CD8-positive, alpha-beta memory T cell (primary cell): ENCODE data around the gene RNF167. TPM values are rescaled to one million over a fixed set of nuclear protein-coding genes. Genes with fewer than 3 reads are reported as not detected.
A peak's percentile ranks its signal among the peaks of the same experiment; 100 is the strongest.

Source experiments
- CTCF ChIA-PET: fragments of 350-600 bp; sonication (Branson Sonifier 250); formaldehyde crosslinking; loops from one replicate; lab custom pipeline; 2021; ENCODE audit warnings: antibody characterized with exemption; lab: Charles Lee
- POLR2A ChIA-PET: fragments of 350-600 bp; sonication (Branson Sonifier 250); formaldehyde crosslinking; loops from one replicate; lab custom pipeline; 2021; ENCODE audit warnings: antibody characterized with exemption; lab: Charles Lee
- DNase-seq, 5 donors: peaks; one replicate each; pipeline versions ENCODE4 v3.0.0 to v3.0.0-alpha.2; 2020 to 2022; ENCODE audit warnings: mixed read lengths in 1 of 5
- H3K27ac ChIP-seq: one replicate; pipeline ENCODE4 v1.7.0; 2013; ENCODE audit warnings: low read depth, mild to moderate bottlenecking, low read length, moderate library complexity
- H3K27me3 ChIP-seq: 2 replicates; pipeline ENCODE4 v1.7.0; 2013; ENCODE audit warnings: low read length, mild to moderate bottlenecking; ENCODE audit not compliant: insufficient read depth, poor library complexity, severe bottlenecking
- H3K36me3 ChIP-seq: 2 replicates; pipeline ENCODE4 v1.7.0; 2013; ENCODE audit warnings: mild to moderate bottlenecking, low read length, moderate library complexity; ENCODE audit not compliant: insufficient read depth
- H3K4me1 ChIP-seq: 2 replicates; pipeline ENCODE4 v1.7.0; 2013; ENCODE audit warnings: mild to moderate bottlenecking, low read length, moderate library complexity; ENCODE audit not compliant: insufficient read depth
- H3K4me3 ChIP-seq: 2 replicates; pipeline ENCODE4 v1.7.0; 2013; ENCODE audit warnings: mild to moderate bottlenecking, low read length
- H3K9me3 ChIP-seq: 2 replicates; pipeline ENCODE4 v1.7.0; 2013; ENCODE audit warnings: mild to moderate bottlenecking, low read length
- H3K27ac Mint-ChIP-seq, 8 donors: one replicate each; pipeline ENCODE4 v1.8.0; 2020 to 2021; ENCODE audit warnings: mixed read lengths in 8 of 8, mild to moderate bottlenecking in 6 of 8, inconsistent platforms in 3 of 8, moderate library complexity in 3 of 8
- H3K27me3 Mint-ChIP-seq, 2 donors: one replicate each; pipeline ENCODE4 v1.8.0; 2020 to 2021; ENCODE audit warnings: mixed read lengths in 2 of 2, mild to moderate bottlenecking in 1 of 2, moderate library complexity in 1 of 2
- H3K36me3 Mint-ChIP-seq, 3 donors: one replicate each; pipeline ENCODE4 v1.8.0; 2020 to 2021; ENCODE audit warnings: mixed read lengths in 3 of 3, inconsistent platforms in 1 of 3, mild to moderate bottlenecking in 1 of 3
- H3K4me1 Mint-ChIP-seq, 3 donors: one replicate each; pipeline ENCODE4 v1.8.0; 2020 to 2021; ENCODE audit warnings: mixed read lengths in 3 of 3, inconsistent platforms in 1 of 3, mild to moderate bottlenecking in 1 of 3
- H3K4me3 Mint-ChIP-seq, 7 donors: one replicate each; pipeline ENCODE4 v1.8.0; 2020 to 2021; ENCODE audit warnings: mixed read lengths in 7 of 7, mild to moderate bottlenecking in 6 of 7, moderate library complexity in 4 of 7, inconsistent platforms in 2 of 7
- H3K9me3 Mint-ChIP-seq, 5 donors: one replicate each; pipeline ENCODE4 v1.8.0; 2020 to 2022; ENCODE audit warnings: mixed read lengths in 5 of 5, mild to moderate bottlenecking in 3 of 5, moderate library complexity in 2 of 5, inconsistent platforms in 1 of 5
- polyA plus RNA-seq: library from polyadenylated mRNA; unstranded; fragments of 300-500 nt; fragmentation: Illumina TruSeq; gene quantifications from one replicate; pipeline ENCODE4 v1.2.3, GENCODE V29; 2021
- total RNA-seq, 2 experiments: library from RNA; stranded (reverse); gene quantifications; one replicate each; pipeline ENCODE4 v1.2.3, GENCODE V29; 2021

RNF167 gene
- total and polyA plus RNA-seq, 3 experiments from 2014 or later: 69.0 to 192 (median 187) TPM

GRCh38 chr17:4986403-4986802 lies 46.3 kb downstream of the RNF167 start:
- peak overlapping the region; percentile 94 for H3K4me3 ChIP-seq
- peaks cover 31 to 46% (median 42%) of the 10 kb centered on the region in 3 donors for H3K4me1 Mint-ChIP-seq

GRCh38 chr17:4986951-4987766 lies 47.1 kb downstream of the RNF167 start, which contains the start of gene CAMTA2:
Gene CAMTA2 (minus strand): TSS chr17:4987675. CDS start chr17:4986222, 1,453 bp downstream.
- peak; percentile 80 to 92 (median 87) for DNase-seq
- POLR2A ChIA-PET: interaction anchor here (0.5 to 2.6 kb wide), 10 partner anchors 11 to 68 kb away, joined by 3 to 20 read pairs (median 3); partner anchors contain the start of genes INCA1, KIF1C, PFN1 and RNF167

More at GRCh38 chr17:4986403-4986802, 46.3 kb downstream of the RNF167 start:
- Mint-ChIP-seq H3K27me3 (peaks cover 0 to 1% of the 10 kb centered on the region in 2 donors), H3K27ac (peak overlapping the region; percentile 87 to 98 (median 91)), H3K9me3 (no peaks in the 10 kb centered on the region), H3K4me3 (peak overlapping the region; percentile 91 to 96 (median 93)), H3K36me3 (peaks cover 0 to 40% (median 4%) of the 10 kb centered on the region in 3 donors)
- no peaks in the 10 kb centered on the region for H3K27me3 ChIP-seq
- H3K4me1 ChIP-seq: peaks cover 33% of the 10 kb centered on the region
- H3K9me3 ChIP-seq: no peaks in the 10 kb centered on the region
- ChIA-PET POLR2A (interaction anchor here (0.6 to 2.6 kb wide), 6 partner anchors 11 to 69 kb away, joined by 3 to 20 read pairs (median 3); partner anchors contain the start of genes INCA1, KIF1C, PFN1 and RNF167), CTCF (interaction anchor here (0.7 to 3.3 kb wide), 9 partner anchors 9 to 83 kb away, joined by 3 to 18 read pairs (median 6); partner anchors contain the start of genes CHRNE, RNF167, SLC25A11 and SPAG7)
- peak overlapping the region; percentile 88 for H3K27ac ChIP-seq
- H3K36me3 ChIP-seq: peaks cover under 1% of the 10 kb centered on the region
- peak in 1 of 5 donors; percentile 45 for DNase-seq

GRCh38 chr17:4987767-4988567 lies 47.9 kb downstream of the RNF167 start:
- Mint-ChIP-seq H3K4me3 (peak overlapping the region; percentile 91 to 96 (median 93)), H3K9me3 (no peaks in the 10 kb centered on the region), H3K36me3 (peaks cover 0 to 24% (median 8%) of the 10 kb centered on the region in 3 donors), H3K27ac (peak overlapping the region; percentile 87 to 98 (median 95)), H3K4me1 (peaks cover 29 to 46% (median 42%) of the 10 kb centered on the region in 3 donors), H3K27me3 (peaks cover 0 to 1% of the 10 kb centered on the region in 2 donors)
- Histone ChIP-seq H3K9me3 (no peaks in the 10 kb centered on the region), H3K36me3 (no peaks in the 10 kb centered on the region), H3K27ac (peak overlapping the region; percentile 88), H3K27me3 (no peaks in the 10 kb centered on the region), H3K4me3 (peak overlapping the region; percentile 94), H3K4me1 (peaks cover 33% of the 10 kb centered on the region)
- peak in 1 of 5 donors; percentile 10 for DNase-seq
- CTCF ChIA-PET: interaction anchor here (0.7 to 4.1 kb wide), 14 partner anchors 7 to 278 kb away, joined by 3 to 19 read pairs (median 4); partner anchors contain the start of genes RNF167, SLC25A11 and SPAG7
- POLR2A ChIA-PET: interaction anchor here (0.6 to 2.6 kb wide), 6 partner anchors 10 to 75 kb away, joined by 3 to 20 read pairs (median 5); partner anchors contain the start of genes INCA1, KIF1C, PFN1 and RNF167

More at GRCh38 chr17:4986951-4987766, 47.1 kb downstream of the RNF167 start, which contains the start of gene CAMTA2:
- Mint-ChIP-seq H3K4me3 (peak within 1 kb of the TSS; percentile 91 to 96 (median 93)), H3K36me3 (peaks cover 0 to 32% (median 8%) of the 10 kb centered on the region in 3 donors), H3K4me1 (peaks cover 31 to 46% (median 42%) of the 10 kb centered on the region in 3 donors), H3K27ac (peak within 1 kb of the TSS; percentile 87 to 98 (median 95)), H3K9me3 (no peaks in the 10 kb centered on the region), H3K27me3 (peaks cover 0 to 1% of the 10 kb centered on the region in 2 donors)
- H3K4me1 ChIP-seq: peaks cover 33% of the 10 kb centered on the region
- H3K36me3 ChIP-seq: no peaks in the 10 kb centered on the region
- H3K27me3 ChIP-seq: no peaks in the 10 kb centered on the region
- CTCF ChIA-PET: interaction anchor here (0.7 to 4.1 kb wide), 17 partner anchors 7 to 277 kb away, joined by 3 to 19 read pairs (median 3); partner anchors contain the start of genes CHRNE, RNF167, SLC25A11 and SPAG7
- H3K9me3 ChIP-seq: no peaks in the 10 kb centered on the region
- H3K4me3 ChIP-seq: peak within 1 kb of the TSS; percentile 94
- peak within 1 kb of the TSS; percentile 88 for H3K27ac ChIP-seq

- CTCF ChIA-PET: no interaction called here
- POLR2A ChIA-PET: interaction anchor here (0.6 kb wide), 1 partner anchor 1294 kb away, joined by 4 read pairs; no protein-coding TSS in a partner anchor
- no peak overlapping the region for H3K4me3 ChIP-seq
Observed at GRCh38 chr17:4994081-4994595, 54.1 kb downstream of the RNF167 start.

More at GRCh38 chr17:4994081-4994595, 54.1 kb downstream of the RNF167 start:
- H3K27me3 Mint-ChIP-seq: peaks cover 0 to under 1% of the 10 kb centered on the region in 2 donors
- H3K27ac Mint-ChIP-seq: no peak overlapping the region
- no peak for DNase-seq
- no peaks in the 10 kb centered on the region for H3K27me3 ChIP-seq
- no peaks in the 10 kb centered on the region for H3K9me3 Mint-ChIP-seq
- peak overlapping the region in 1 of 7 donors; percentile 84 for H3K4me3 Mint-ChIP-seq
- no peak overlapping the region for H3K27ac ChIP-seq
- peaks cover 28% of the 10 kb centered on the region for H3K4me1 ChIP-seq
- H3K36me3 Mint-ChIP-seq: peaks cover 0 to 4% (median 0%) of the 10 kb centered on the region in 3 donors
- H3K36me3 ChIP-seq: no peaks in the 10 kb centered on the region
- H3K9me3 ChIP-seq: no peaks in the 10 kb centered on the region
- H3K4me1 Mint-ChIP-seq: peaks cover 17 to 31% (median 17%) of the 10 kb centered on the region in 3 donors

Other genes with a start within 250 kb of the RNF167 start
- 10 to 100 TPM; 95.6 to 99.2 TPM for gene PELP1, start 236.1 kb upstream of the RNF167 start, total RNA-seq
- gene PELP1, start 236.1 kb upstream of the RNF167 start, polyA plus RNA-seq: 12.6 TPM
- gene ARRB2, start 229.6 kb upstream of the RNF167 start, total RNA-seq: 100 to 1,000 TPM; 170 to 172 TPM
- 69.4 TPM for gene ARRB2, start 229.6 kb upstream of the RNF167 start, polyA plus RNA-seq
- gene MED11, start 208.8 kb upstream of the RNF167 start, total RNA-seq: 10 to 100 TPM; 23.4 to 26.7 TPM
- gene MED11, start 208.8 kb upstream of the RNF167 start, polyA plus RNA-seq: 58.9 TPM
- gene ZMYND15, start 200.4 kb upstream of the RNF167 start, total RNA-seq: under 1 TPM in 1 of 2 experiments, not detected in 1; 0.09 TPM
- gene ZMYND15, start 200.4 kb upstream of the RNF167 start, polyA plus RNA-seq: not detected
- 1 to 10 TPM; 2.4 to 2.8 TPM for gene CXCL16, start 200.3 kb upstream of the RNF167 start, total RNA-seq
- 3.0 TPM for gene CXCL16, start 200.3 kb upstream of the RNF167 start, polyA plus RNA-seq
- not detected for gene TM4SF5, start 168.4 kb upstream of the RNF167 start, total RNA-seq
- gene TM4SF5, start 168.4 kb upstream of the RNF167 start, polyA plus RNA-seq: not detected
- not detected for gene VMO1, start 153.9 kb upstream of the RNF167 start, total RNA-seq
- not detected for gene VMO1, start 153.9 kb upstream of the RNF167 start, polyA plus RNA-seq
- not detected for gene GLTPD2, start 151.3 kb upstream of the RNF167 start, total RNA-seq
- not detected for gene GLTPD2, start 151.3 kb upstream of the RNF167 start, polyA plus RNA-seq
- gene PSMB6, start 144.1 kb upstream of the RNF167 start, total RNA-seq: 100 to 1,000 TPM; 198 to 207 TPM
- gene PSMB6, start 144.1 kb upstream of the RNF167 start, polyA plus RNA-seq: 259 TPM
- gene PLD2, start 133.1 kb upstream of the RNF167 start, total RNA-seq: 10 to 100 TPM; 10.1 to 12.0 TPM
- gene PLD2, start 133.1 kb upstream of the RNF167 start, polyA plus RNA-seq: 1.9 TPM
- gene MINK1, start 106.9 kb upstream of the RNF167 start, total RNA-seq: 10 to 100 TPM; 58.6 TPM
- 30.5 TPM for gene MINK1, start 106.9 kb upstream of the RNF167 start, polyA plus RNA-seq
- 1 to 10 TPM; 2.2 to 2.3 TPM for gene C17orf107, start 40.7 kb upstream of the RNF167 start, total RNA-seq
- gene C17orf107, start 40.7 kb upstream of the RNF167 start, polyA plus RNA-seq: 2.0 TPM
- under 1 TPM; 0.37 to 0.38 TPM for gene CHRNE, start 37.2 kb upstream of the RNF167 start, total RNA-seq
- 0.23 TPM for gene CHRNE, start 37.2 kb upstream of the RNF167 start, polyA plus RNA-seq
- not detected for gene GP1BA, start 8.0 kb upstream of the RNF167 start, total RNA-seq
- gene GP1BA, start 8.0 kb upstream of the RNF167 start, polyA plus RNA-seq: not detected
- 100 to 1,000 TPM in 1 of 2 experiments, 10 to 100 TPM in 1; 90.0 to 101 TPM for gene SLC25A11, start 222 bp upstream of the RNF167 start, total RNA-seq
- gene SLC25A11, start 222 bp upstream of the RNF167 start, polyA plus RNA-seq: 85.1 TPM
- 1,000 to 10,000 TPM; 1,826 to 1,841 TPM for gene PFN1, start 8.3 kb downstream of the RNF167 start, total RNA-seq
- gene PFN1, start 8.3 kb downstream of the RNF167 start, polyA plus RNA-seq: 2,601 TPM
- gene ENO3, start 10.9 kb downstream of the RNF167 start, total RNA-seq: 10 to 100 TPM; 27.1 to 29.4 TPM
- 1.3 TPM for gene ENO3, start 10.9 kb downstream of the RNF167 start, polyA plus RNA-seq
- gene SPAG7, start 27.5 kb downstream of the RNF167 start, total RNA-seq: 10 to 100 TPM; 63.4 to 64.2 TPM
- 112 TPM for gene SPAG7, start 27.5 kb downstream of the RNF167 start, polyA plus RNA-seq
- gene CAMTA2, start 47.4 kb downstream of the RNF167 start, total RNA-seq: 10 to 100 TPM; 85.6 to 90.6 TPM
- gene CAMTA2, start 47.4 kb downstream of the RNF167 start, polyA plus RNA-seq: 19.6 TPM
- under 1 TPM; 0.18 to 0.37 TPM for gene INCA1, start 57.3 kb downstream of the RNF167 start, total RNA-seq
- gene INCA1, start 57.3 kb downstream of the RNF167 start, polyA plus RNA-seq: 0.58 TPM
- gene KIF1C, start 57.7 kb downstream of the RNF167 start, total RNA-seq: 10 to 100 TPM; 73.4 to 77.3 TPM
- 8.0 TPM for gene KIF1C, start 57.7 kb downstream of the RNF167 start, polyA plus RNA-seq
- gene SLC52A1, start 95.2 kb downstream of the RNF167 start, total RNA-seq: under 1 TPM; 0.35 to 0.64 TPM
- 0.12 TPM for gene SLC52A1, start 95.2 kb downstream of the RNF167 start, polyA plus RNA-seq
- 1 to 10 TPM; 3.7 to 4.2 TPM for gene ZFP3, start 138.2 kb downstream of the RNF167 start, total RNA-seq
- 0.75 TPM for gene ZFP3, start 138.2 kb downstream of the RNF167 start, polyA plus RNA-seq
- gene ZNF232, start 171.6 kb downstream of the RNF167 start, total RNA-seq: 10 to 100 TPM; 21.8 to 22.9 TPM
- 5.7 TPM for gene ZNF232, start 171.6 kb downstream of the RNF167 start, polyA plus RNA-seq
- gene USP6, start 175.8 kb downstream of the RNF167 start, total RNA-seq: under 1 TPM in 1 of 2 experiments, not detected in 1; 0.09 TPM
- 0.05 TPM for gene USP6, start 175.8 kb downstream of the RNF167 start, polyA plus RNA-seq